ENCODE data around the gene SCMH1. TPM values are rescaled to one million over a fixed set of nuclear protein-coding genes. Genes with fewer than 3 reads are reported as not detected.

The SCMH1 gene
- total and polyA plus RNA-seq, 2 donors (not counting 3 experiments of a cell fraction or from before 2014, with no cell fraction given) = 39.9 to 40.7 TPM

DNA sequence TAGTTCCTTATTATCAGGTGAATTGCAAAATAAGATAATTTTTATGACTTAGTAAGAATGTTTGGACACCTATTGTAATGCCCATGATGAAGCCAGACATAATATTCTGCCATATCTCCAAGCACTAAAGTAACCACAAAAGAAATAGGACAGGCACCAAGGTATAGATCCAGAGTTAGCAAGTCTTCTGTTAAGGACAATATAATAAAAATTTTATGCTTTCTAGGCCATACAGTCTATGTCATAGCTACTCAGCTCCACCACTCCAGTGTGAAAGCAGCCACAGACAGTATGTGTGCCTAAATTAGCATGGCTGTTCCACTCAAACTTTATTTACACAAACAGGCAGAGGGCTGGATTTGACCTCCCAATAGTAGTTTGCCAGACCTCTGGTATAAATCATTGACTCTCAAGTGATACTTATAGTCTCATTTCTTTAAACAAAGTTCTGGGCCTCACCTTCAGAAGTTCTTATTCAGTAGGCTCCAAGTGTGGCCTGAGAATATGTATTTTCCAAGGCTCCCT, 88.3 kb downstream of the SCMH1 start:
- Histone ChIP-seq H2AFZ (ENCODE audit: low read depth, low read length) (no peak overlapping the region), H3K4me1 (ENCODE audit: control insufficient read depth, extremely low read depth, insufficient read depth, low read length) (no peaks in the 10 kb centered on the region), H3K4me3 (replicated peaks in 1 of 3; ENCODE audit: insufficient read depth in 1 of 3, low read depth in 1 of 3, low read length in 3 of 3) (no peak overlapping the region), H3K4me2 (ENCODE audit: insufficient read depth, low read length) (no peak overlapping the region), H3K79me2 (ENCODE audit: control insufficient read depth, insufficient read depth, low read length) (no peaks in the 10 kb centered on the region), H3K9me1 (replicated peaks; ENCODE audit: control insufficient read depth, extremely low read depth, insufficient read depth, low read length) (no peaks in the 10 kb centered on the region), H3K27me3 (ENCODE audit: control insufficient read depth in 2 of 2, insufficient read depth in 2 of 2, low read length in 2 of 2) (no peaks in the 10 kb centered on the region), H3K9me3 (replicated peaks; ENCODE audit: control insufficient read depth, insufficient read depth, low read length) (no peaks in the 10 kb centered on the region), H3K36me3 (ENCODE audit: control insufficient read depth in 2 of 2, extremely low read depth in 1 of 2, insufficient read depth in 2 of 2, low read length in 2 of 2) (peaks cover 0 to 4% of the 10 kb centered on the region in 2 experiments), H4K20me1 (replicated peaks; ENCODE audit: control insufficient read depth, extremely low read depth, insufficient read depth, low read length) (no peaks in the 10 kb centered on the region), H3K9ac (replicated peaks; ENCODE audit: extremely low read depth, insufficient read depth, low read length) (no peak overlapping the region), H3K27ac (ENCODE audit: insufficient read depth, low read depth, low read length) (no peak overlapping the region)
- no peak for FAIRE-seq
- CTCF ChIA-PET = interaction anchor here (1.9 kb wide), 1 partner anchor 12 kb away, joined by 5 read pairs; no protein-coding TSS in a partner anchor
- no TSS peak for BruUV-seq (replicated peaks)
- TF ChIP-seq POLR2A (IDR thresholded peaks at IDR 0.05; ENCODE audit: low read depth, low read length) (no peak), MYC (IDR thresholded peaks at IDR 0.05; ENCODE audit: low read depth, low read length) (no peak), POLR2AphosphoS5 (IDR thresholded peaks at IDR 0.05; ENCODE audit: insufficient read depth, low read depth, low read length) (no peak), JUN (IDR thresholded peaks at IDR 0.05; ENCODE audit: borderline replicate concordance, insufficient read depth, insufficient read length, low read depth) (no peak), GATA2 (IDR thresholded peaks at IDR 0.05; ENCODE audit: insufficient read depth, insufficient read length, low read depth, low read length) (no peak), FOS (IDR thresholded peaks at IDR 0.05; ENCODE audit: borderline replicate concordance, insufficient read depth, low read length) (no peak)
- intact Hi-C loops (cut with micrococcal nuclease) (no loop called here), dilution Hi-C loops (cut with MboI; ENCODE audit: extremely low pct_ligation_motif_present, low sequenced_read_pairs) (no loop called here)
- DNase-seq (ENCODE audit: low read depth, low spot score) = no peak
- POLR2A ChIA-PET = no interaction called here

DNA sequence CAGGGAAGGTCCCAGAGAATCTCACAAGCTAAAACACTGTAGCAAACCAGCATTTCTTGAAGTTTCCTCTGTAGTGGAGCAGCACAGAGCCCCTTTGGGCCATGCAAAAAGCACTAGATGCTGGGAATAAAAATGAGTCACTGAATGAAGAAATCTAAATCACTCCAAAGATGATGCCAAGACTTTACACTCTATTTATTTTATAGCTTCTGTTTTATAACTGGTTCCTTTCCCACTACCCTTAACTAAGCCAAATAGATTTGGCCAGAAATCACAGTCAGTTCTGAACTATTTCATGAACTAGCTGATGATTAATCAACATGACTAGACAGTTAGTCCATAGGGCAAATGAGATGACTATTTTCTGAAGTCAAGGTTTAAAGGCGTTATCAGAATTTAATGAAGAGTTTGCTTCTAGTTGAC, 89.5 kb downstream of the SCMH1 start:
- Histone ChIP-seq H3K36me3 (ENCODE audit: control insufficient read depth in 2 of 2, extremely low read depth in 1 of 2, insufficient read depth in 2 of 2, low read length in 2 of 2) (peaks cover 0 to 4% of the 10 kb centered on the region in 2 experiments), H3K9me3 (replicated peaks; ENCODE audit: control insufficient read depth, insufficient read depth, low read length) (no peaks in the 10 kb centered on the region), H3K4me1 (ENCODE audit: control insufficient read depth, extremely low read depth, insufficient read depth, low read length) (no peaks in the 10 kb centered on the region), H4K20me1 (replicated peaks; ENCODE audit: control insufficient read depth, extremely low read depth, insufficient read depth, low read length) (no peaks in the 10 kb centered on the region), H3K27me3 (ENCODE audit: control insufficient read depth in 2 of 2, insufficient read depth in 2 of 2, low read length in 2 of 2) (no peaks in the 10 kb centered on the region), H3K4me3 (replicated peaks in 1 of 3; ENCODE audit: insufficient read depth in 1 of 3, low read depth in 1 of 3, low read length in 3 of 3) (no peak overlapping the region), H3K4me2 (ENCODE audit: insufficient read depth, low read length) (no peak overlapping the region), H2AFZ (ENCODE audit: low read depth, low read length) (no peak overlapping the region), H3K9me1 (replicated peaks; ENCODE audit: control insufficient read depth, extremely low read depth, insufficient read depth, low read length) (no peaks in the 10 kb centered on the region), H3K27ac (ENCODE audit: insufficient read depth, low read depth, low read length) (no peak overlapping the region), H3K79me2 (ENCODE audit: control insufficient read depth, insufficient read depth, low read length) (no peaks in the 10 kb centered on the region), H3K9ac (replicated peaks; ENCODE audit: extremely low read depth, insufficient read depth, low read length) (no peak overlapping the region)
- no peak for FAIRE-seq
- no peak for TF ChIP-seq MYC (IDR thresholded peaks at IDR 0.05; ENCODE audit: low read depth, low read length)
- dilution Hi-C loops (cut with MboI; ENCODE audit: extremely low pct_ligation_motif_present, low sequenced_read_pairs) = no loop called here
- CTCF ChIA-PET = interaction anchor here (0.9 to 1.9 kb wide), 2 partner anchors 10 to 54 kb away, joined by 3 to 4 read pairs; no protein-coding TSS in a partner anchor
- no TSS peak for BruUV-seq (replicated peaks)
- POLR2A ChIA-PET = no interaction called here
- no peak for DNase-seq (ENCODE audit: low read depth, low spot score)
- intact Hi-C loops (cut with micrococcal nuclease) = no loop called here

Measured in endothelial cell of umbilical vein (primary cell).